GM06990 (cell line): Measurements from ENCODE around the gene DSTN.

ENCODE experiments used
- DNase-seq: peaks from one replicate; pipeline ENCODE4 v3.0.0-alpha.2; 2011; ENCODE audit not compliant: insufficient read length; ENCODE audit errors: extremely low read depth
- H3K27me3 ChIP-seq: replicated peaks from 2 replicates; pipeline ENCODE4 v1.6.0; 2011; ENCODE audit warnings: low read length; ENCODE audit not compliant: control insufficient read depth, insufficient read depth
- H3K36me3 ChIP-seq: 2 replicates; pipeline ENCODE4 v1.5.1; 2011; ENCODE audit warnings: low read length; ENCODE audit not compliant: control insufficient read depth, insufficient read depth
- H3K4me3 ChIP-seq: replicated peaks from 2 replicates; pipeline ENCODE4 v1.5.1; 2011; ENCODE audit warnings: low read depth, mild to moderate bottlenecking, control low read depth, low read length
- CTCF ChIP-seq: IDR thresholded peaks from 2 replicates; pipeline ENCODE4 v1.5.1; 2011; ENCODE audit warnings: low read length, control low read depth, mild to moderate bottlenecking, inconsistent platforms; ENCODE audit not compliant: insufficient read depth, poor library complexity, severe bottlenecking

Gene DSTN

GRCh38 chr20:17613328-17614175, 43.7 kb downstream of the DSTN start:
- H3K27me3 ChIP-seq: no peaks in the 10 kb centered on the region
- H3K36me3 ChIP-seq: peaks cover 17% of the 10 kb centered on the region

GRCh38 chr20:17614176-17614811, 44.4 kb downstream of the DSTN start:
- no peak overlapping the region for H3K4me3 ChIP-seq
- H3K36me3 ChIP-seq: peaks cover 18% of the 10 kb centered on the region
- H3K27me3 ChIP-seq: no peaks in the 10 kb centered on the region
- DNase-seq: no peak
- no peak for TF ChIP-seq CTCF

More at GRCh38 chr20:17613328-17614175, 43.7 kb downstream of the DSTN start:
- no peak overlapping the region for H3K4me3 ChIP-seq
- no peak for DNase-seq
- no peak for TF ChIP-seq CTCF

DNA sequence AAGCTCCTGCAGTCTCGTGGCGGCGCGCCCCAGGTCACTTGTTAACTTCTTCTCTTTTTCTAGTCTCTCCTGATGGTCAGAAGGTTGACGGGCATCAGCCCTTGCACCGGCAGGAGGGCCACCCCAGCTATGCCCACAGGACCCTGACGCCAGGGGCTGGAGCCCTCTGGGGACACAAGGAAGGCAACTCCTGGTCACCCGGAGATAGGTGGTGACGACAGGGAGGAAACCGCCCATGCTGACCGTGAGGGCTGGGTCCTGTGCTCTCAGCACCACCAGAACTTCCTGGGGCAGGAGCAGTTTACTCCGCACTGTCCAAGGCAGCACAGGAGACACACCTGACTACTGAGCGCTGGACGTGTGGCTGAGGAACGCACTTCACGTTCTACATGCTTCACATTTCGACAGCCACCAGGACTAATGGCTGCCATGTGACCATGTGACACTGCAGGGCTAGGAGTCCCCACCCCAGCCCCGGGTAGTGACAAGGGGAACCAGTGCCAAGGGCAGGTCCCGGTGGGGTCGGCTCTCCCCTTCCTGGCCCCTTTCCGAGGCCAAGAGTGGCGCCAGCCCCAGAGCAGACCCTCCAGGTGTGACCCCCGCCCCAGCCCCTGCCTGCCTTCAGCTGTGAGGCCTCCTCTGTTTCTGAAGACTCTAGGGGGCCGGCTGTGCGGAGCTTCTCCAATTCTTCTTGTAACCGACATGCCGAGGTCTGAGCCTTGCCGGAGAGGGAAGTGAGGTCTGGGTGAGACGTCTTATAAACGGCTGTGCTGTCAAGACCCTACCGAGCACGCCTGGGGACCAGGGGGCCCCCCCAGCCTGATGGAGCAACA, 45.2 kb downstream of the DSTN start:
- TF ChIP-seq CTCF: no peak
- Histone ChIP-seq H3K27me3 (no peaks in the 10 kb centered on the region), H3K4me3 (no peak overlapping the region), H3K36me3 (peaks cover 20% of the 10 kb centered on the region)
- DNase-seq: no peak

GRCh38 chr20:17615645-17616479, 46.0 kb downstream of the DSTN start:
- DNase-seq: no peak
- Histone ChIP-seq H3K27me3 (no peaks in the 10 kb centered on the region), H3K4me3 (no peak overlapping the region), H3K36me3 (peaks cover 24% of the 10 kb centered on the region)
- TF ChIP-seq CTCF: no peak
